Colonic mucosa (tissue), 4 donors: Measurements from ENCODE around the gene VWA5B1. TPM values are rescaled to one million over a fixed set of nuclear protein-coding genes. Genes with fewer than 3 reads are reported as not detected.

Experiments
- DNase-seq: peaks from one replicate; pipeline ENCODE4 v3.0.0-alpha.2; 2020
- H3K27ac ChIP-seq: fragments of 200-600 bp; one replicate; pipeline ENCODE4 v1.8.0; 2021
- H3K27me3 ChIP-seq: fragments of 200-600 bp; one replicate; pipeline ENCODE4 v1.8.0; 2021
- H3K36me3 ChIP-seq: fragments of 200-600 bp; one replicate; pipeline ENCODE4 v1.8.0; 2021
- H3K4me1 ChIP-seq: fragments of 200-600 bp; one replicate; pipeline ENCODE4 v1.8.0; 2021; ENCODE audit warnings: mild to moderate bottlenecking
- H3K4me3 ChIP-seq: fragments of 200-600 bp; one replicate; pipeline ENCODE4 v1.8.0; 2021
- H3K9ac ChIP-seq, 2 donors: one replicate each; pipeline ENCODE4 v1.7.0; 2013; ENCODE audit warnings: control low read depth in 2 of 2, low read depth in 2 of 2, low read length in 2 of 2
- H3K9me3 ChIP-seq: fragments of 200-600 bp; one replicate; pipeline ENCODE4 v1.8.0; 2021
- intact Hi-C: fragments of 100-400 bp; cut with DNase I; formaldehyde crosslinking; loops from one replicate; pipeline ENCODE4 v1.14.1; 2022
- total RNA-seq, 2 donors: library from RNA; stranded (reverse); fragmentation: NEBNext Ultra II Directional in 1 of 2; extraction: Animal tissue kit (Norgen Biotek cat#: 25700) in 1 of 2; gene quantifications; one replicate each; pipeline ENCODE4 v1.2.1, GENCODE V29; 2021
- TF ChIP-seq, protein P1 (sequence below): fragments of 200-600 bp; IDR thresholded peaks from one replicate; pipeline ENCODE4 v1.8.0; 2022; ENCODE audit warnings: antibody characterized with exemption, mild to moderate bottlenecking
- donor health status: healthy.
- donor health status: DM: no; HTN: no; CAD: no.
- donor health status: DM: no; HTN: no; CAD: no.

The VWA5B1 gene
- total RNA-seq, 2 donors from 2014 or later, result 0.29 to 0.30 TPM

DNA sequence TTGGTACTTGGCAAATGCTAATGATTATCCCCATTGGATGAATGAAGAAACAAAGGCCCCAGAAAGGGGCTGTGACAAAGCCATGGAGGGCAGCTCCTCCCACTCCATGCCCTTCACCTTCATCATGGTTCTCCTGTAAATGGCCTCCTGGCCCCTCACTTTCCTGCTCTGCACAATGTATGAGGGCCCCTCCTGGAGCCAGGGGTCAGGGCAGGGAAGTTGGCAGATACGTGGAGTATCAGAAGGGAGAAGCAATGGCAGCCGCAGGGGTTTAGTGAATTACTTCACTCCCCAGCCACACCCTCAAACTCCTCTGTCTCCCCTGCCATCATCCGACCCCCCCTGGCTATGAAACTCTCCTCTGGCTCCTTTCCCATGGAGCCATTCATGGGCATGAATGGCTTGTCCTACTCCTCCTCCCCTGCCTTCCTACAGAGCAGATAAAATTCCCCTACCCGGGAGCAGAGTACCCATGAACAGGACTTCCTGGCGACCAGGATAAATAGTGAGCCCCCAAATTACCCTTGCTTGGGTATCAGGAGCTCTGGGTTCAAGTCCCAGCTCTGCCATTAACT, 109.0 kb downstream of the VWA5B1 start:
- H3K9ac ChIP-seq, result no peak overlapping the region
- intact Hi-C loops, result no loop called here
- H3K27me3 ChIP-seq, result no peaks in the 10 kb centered on the region

DNA sequence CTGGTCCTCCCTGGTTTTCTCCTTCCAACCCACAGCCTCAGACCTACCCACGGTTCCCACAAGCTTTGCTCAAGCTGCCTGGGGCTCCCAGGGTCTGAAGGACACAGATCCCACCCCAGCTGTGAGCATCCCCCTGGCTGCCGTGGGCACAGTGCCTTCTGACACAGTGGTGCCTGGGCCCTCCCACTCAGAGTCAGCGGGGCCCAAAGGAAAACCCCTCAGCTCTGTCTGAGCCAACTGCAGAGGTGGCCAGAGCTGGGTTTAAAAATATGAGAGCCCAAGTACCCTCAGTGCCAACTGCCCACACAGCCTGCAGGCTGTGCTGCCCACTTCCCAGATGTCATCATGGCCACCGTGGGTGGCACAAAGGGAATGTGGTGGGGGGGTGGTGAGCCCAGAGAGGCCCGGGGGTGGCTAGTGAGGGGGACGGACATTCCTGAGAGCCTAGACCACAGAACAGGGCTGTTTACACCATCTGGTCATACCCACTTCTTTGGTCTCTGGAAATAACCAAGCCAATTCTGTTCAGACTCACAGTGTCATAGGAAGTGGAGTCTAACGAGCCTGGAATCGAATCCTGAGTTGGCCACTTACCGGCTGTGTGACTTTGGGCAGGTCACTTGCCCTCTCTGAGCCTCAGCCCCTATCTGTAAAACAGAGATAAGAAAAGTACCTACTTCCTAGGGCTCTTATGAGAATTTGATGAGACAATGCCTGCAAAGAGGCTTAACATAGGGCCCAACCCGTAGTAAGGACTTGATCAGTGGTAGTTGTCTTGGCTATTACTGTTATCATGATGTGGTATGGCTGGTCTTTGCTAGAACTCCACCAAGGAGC, 109.9 kb downstream of the VWA5B1 start:
- DNase-seq, result no peak
- intact Hi-C loops, result no loop called here
- no peak overlapping the region for H3K4me3 ChIP-seq
- H3K9ac ChIP-seq, result no peak overlapping the region
- no peaks in the 10 kb centered on the region for H3K36me3 ChIP-seq
- no peaks in the 10 kb centered on the region for H3K9me3 ChIP-seq
- H3K27ac ChIP-seq, result no peak overlapping the region
- TF ChIP-seq, protein P1, sequence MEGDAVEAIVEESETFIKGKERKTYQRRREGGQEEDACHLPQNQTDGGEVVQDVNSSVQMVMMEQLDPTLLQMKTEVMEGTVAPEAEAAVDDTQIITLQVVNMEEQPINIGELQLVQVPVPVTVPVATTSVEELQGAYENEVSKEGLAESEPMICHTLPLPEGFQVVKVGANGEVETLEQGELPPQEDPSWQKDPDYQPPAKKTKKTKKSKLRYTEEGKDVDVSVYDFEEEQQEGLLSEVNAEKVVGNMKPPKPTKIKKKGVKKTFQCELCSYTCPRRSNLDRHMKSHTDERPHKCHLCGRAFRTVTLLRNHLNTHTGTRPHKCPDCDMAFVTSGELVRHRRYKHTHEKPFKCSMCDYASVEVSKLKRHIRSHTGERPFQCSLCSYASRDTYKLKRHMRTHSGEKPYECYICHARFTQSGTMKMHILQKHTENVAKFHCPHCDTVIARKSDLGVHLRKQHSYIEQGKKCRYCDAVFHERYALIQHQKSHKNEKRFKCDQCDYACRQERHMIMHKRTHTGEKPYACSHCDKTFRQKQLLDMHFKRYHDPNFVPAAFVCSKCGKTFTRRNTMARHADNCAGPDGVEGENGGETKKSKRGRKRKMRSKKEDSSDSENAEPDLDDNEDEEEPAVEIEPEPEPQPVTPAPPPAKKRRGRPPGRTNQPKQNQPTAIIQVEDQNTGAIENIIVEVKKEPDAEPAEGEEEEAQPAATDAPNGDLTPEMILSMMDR, result no peak
- no peaks in the 10 kb centered on the region for H3K4me1 ChIP-seq
- H3K27me3 ChIP-seq, result no peaks in the 10 kb centered on the region

More for the DNA sequence above, 109.0 kb downstream of the VWA5B1 start:
- Histone ChIP-seq H3K36me3 (no peaks in the 10 kb centered on the region), H3K4me1 (no peaks in the 10 kb centered on the region), H3K9me3 (no peaks in the 10 kb centered on the region), H3K27ac (no peak overlapping the region), H3K4me3 (no peak overlapping the region)
- no peak for DNase-seq
- TF ChIP-seq, protein P1, result no peak

DNA sequence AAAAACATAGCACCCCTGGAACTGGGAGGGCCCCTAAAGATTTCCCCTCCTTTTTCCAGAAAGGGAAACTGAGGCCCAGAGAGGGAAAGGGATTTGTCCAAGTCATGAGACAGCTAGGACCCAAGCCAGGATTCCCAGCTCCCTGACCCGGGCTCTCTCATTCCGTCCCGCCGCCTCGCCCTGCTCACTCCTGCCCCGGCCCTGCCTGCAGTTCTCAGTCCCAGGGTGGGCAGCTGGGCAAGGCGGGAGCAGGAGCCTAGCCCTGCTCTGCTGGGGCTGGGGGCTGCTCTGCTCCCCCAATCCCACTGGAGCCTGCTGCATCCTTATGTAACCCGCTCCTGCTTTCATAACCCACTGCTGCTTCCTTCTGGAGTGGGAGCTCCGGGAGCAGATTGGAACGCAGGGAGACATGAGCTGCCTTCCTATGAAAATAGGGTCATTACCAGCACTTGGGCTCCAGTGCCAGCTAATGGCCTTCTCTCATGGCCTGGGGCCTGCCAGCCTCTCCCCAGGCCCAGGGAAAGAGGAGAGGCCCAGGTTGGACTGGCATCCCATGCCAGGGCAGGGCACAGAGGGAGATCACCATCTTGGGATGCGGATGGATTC, 110.8 kb downstream of the VWA5B1 start:
- intact Hi-C loops, result no loop called here
- H3K36me3 ChIP-seq, result no peaks in the 10 kb centered on the region
- H3K9me3 ChIP-seq, result no peaks in the 10 kb centered on the region
- peaks cover 6% of the 10 kb centered on the region for H3K27me3 ChIP-seq
- DNase-seq, result no peak
- no peak overlapping the region for H3K27ac ChIP-seq
- no peaks in the 10 kb centered on the region for H3K4me1 ChIP-seq
- no peak overlapping the region for H3K9ac ChIP-seq
- no peak overlapping the region for H3K4me3 ChIP-seq
- TF ChIP-seq, protein P1, result no peak

DNA sequence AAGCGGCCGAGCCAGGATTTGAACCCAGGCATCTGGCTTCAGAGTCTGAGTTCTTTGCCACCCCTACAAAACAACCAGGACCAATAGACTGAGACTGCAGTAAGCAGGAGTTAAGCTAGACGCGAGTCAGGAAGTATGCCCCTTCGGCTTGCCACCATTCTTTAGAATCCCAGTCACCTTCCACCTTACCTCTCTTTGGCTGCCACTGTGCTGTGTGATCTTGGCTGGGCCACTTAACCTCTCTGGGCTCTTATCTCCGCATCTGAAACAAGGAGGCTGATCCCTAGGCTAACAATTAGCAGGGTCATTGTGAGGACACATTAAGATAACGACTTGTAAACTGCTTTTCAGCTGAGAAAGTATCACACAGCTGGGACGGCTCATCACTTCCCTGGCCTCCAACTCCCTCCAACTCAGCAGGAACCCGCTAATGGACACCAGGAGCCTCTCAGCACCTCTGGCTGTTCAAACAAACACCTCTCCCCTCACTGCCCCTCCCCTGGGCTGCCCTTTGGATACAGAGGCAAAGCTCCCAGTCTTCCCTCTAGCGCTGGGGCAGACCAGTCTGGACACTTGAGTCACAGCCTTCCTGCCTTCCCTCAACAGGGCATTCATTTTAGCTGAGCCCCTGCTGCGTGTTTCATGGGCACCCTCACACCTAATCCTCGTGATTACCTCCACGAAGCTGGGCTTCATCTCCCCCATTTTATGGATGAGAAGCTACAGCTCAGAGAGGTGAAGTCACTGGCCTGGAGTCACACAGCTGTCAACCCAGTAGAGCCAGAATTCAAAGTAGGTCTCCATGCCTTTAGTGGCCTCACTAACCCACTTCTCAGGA, 112.1 kb downstream of the VWA5B1 start:
- Histone ChIP-seq H3K27ac (no peak overlapping the region), H3K4me3 (no peak overlapping the region), H3K27me3 (peaks cover 6% of the 10 kb centered on the region), H3K9me3 (no peaks in the 10 kb centered on the region), H3K4me1 (no peaks in the 10 kb centered on the region), H3K9ac (no peak overlapping the region), H3K36me3 (no peaks in the 10 kb centered on the region)
- DNase-seq, result no peak
- intact Hi-C loops, result no loop called here
- TF ChIP-seq, protein P1, result no peak
